Measurements from ENCODE around the gene RPS6KA5.

The RPS6KA5 gene

GRCh38 chr14:91009501-91010152 lies 50.8 kb downstream of the RPS6KA5 start:
- H3K4me1 Mint-ChIP-seq, result no peaks in the 10 kb centered on the region
- no peak overlapping the region for H3K4me3 Mint-ChIP-seq
- no peak for TF ChIP-seq CTCF (IDR thresholded peaks at IDR 0.05)
- no peaks in the 10 kb centered on the region for H3K27me3 Mint-ChIP-seq (ENCODE audit: low read depth, poor library complexity)
- H3K9me3 Mint-ChIP-seq, result no peaks in the 10 kb centered on the region
- H3K27ac Mint-ChIP-seq, result no peak overlapping the region
- H3K36me3 Mint-ChIP-seq (ENCODE audit: low read depth), result no peaks in the 10 kb centered on the region
- no peak for DNase-seq

- H3K36me3 Mint-ChIP-seq (ENCODE audit: low read depth), result no peaks in the 10 kb centered on the region
- no peaks in the 10 kb centered on the region for H3K4me1 Mint-ChIP-seq
- H3K4me3 Mint-ChIP-seq, result no peak overlapping the region
- H3K9me3 Mint-ChIP-seq, result no peaks in the 10 kb centered on the region
- no peak overlapping the region for H3K27ac Mint-ChIP-seq
- no peak for DNase-seq
- H3K27me3 Mint-ChIP-seq (ENCODE audit: low read depth, poor library complexity), result no peaks in the 10 kb centered on the region
- TF ChIP-seq CTCF (IDR thresholded peaks at IDR 0.05), result no peak
These were observed 51.6 kb downstream of the RPS6KA5 start for GRCh38 chr14:91008759-91009409.

- no peak for TF ChIP-seq CTCF (IDR thresholded peaks at IDR 0.05)
- no peak for DNase-seq
- Mint-ChIP-seq H3K4me1 (no peaks in the 10 kb centered on the region), H3K36me3 (ENCODE audit: low read depth) (no peaks in the 10 kb centered on the region), H3K4me3 (no peak overlapping the region), H3K27me3 (ENCODE audit: low read depth, poor library complexity) (no peaks in the 10 kb centered on the region), H3K9me3 (no peaks in the 10 kb centered on the region), H3K27ac (no peak overlapping the region)
These were observed 54.7 kb downstream of the RPS6KA5 start for GRCh38 chr14:91005716-91006115.

GRCh38 chr14:91004987-91005386 lies 55.5 kb downstream of the RPS6KA5 start:
- no peak for DNase-seq
- Mint-ChIP-seq H3K27me3 (ENCODE audit: low read depth, poor library complexity) (no peaks in the 10 kb centered on the region), H3K4me3 (no peak overlapping the region), H3K4me1 (no peaks in the 10 kb centered on the region), H3K36me3 (ENCODE audit: low read depth) (no peaks in the 10 kb centered on the region), H3K27ac (no peak overlapping the region), H3K9me3 (no peaks in the 10 kb centered on the region)
- TF ChIP-seq CTCF (IDR thresholded peaks at IDR 0.05), result no peak

GRCh38 chr14:90999299-90999698 lies 61.1 kb downstream of the RPS6KA5 start:
- TF ChIP-seq CTCF (IDR thresholded peaks at IDR 0.05), result no peak
- Mint-ChIP-seq H3K9me3 (no peaks in the 10 kb centered on the region), H3K4me3 (no peak overlapping the region), H3K36me3 (ENCODE audit: low read depth) (peaks cover 6% of the 10 kb centered on the region), H3K27ac (peak overlapping the region; percentile 92), H3K4me1 (peaks cover 15% of the 10 kb centered on the region), H3K27me3 (ENCODE audit: low read depth, poor library complexity) (no peaks in the 10 kb centered on the region)
- peak; percentile 3 for DNase-seq

GRCh38 chr14:90996967-90997366 lies 63.5 kb downstream of the RPS6KA5 start:
- H3K4me3 Mint-ChIP-seq, result no peak overlapping the region
- peaks cover 15% of the 10 kb centered on the region for H3K4me1 Mint-ChIP-seq
- DNase-seq, result no peak
- H3K27me3 Mint-ChIP-seq (ENCODE audit: low read depth, poor library complexity), result peaks cover 4% of the 10 kb centered on the region
- no peak for TF ChIP-seq CTCF (IDR thresholded peaks at IDR 0.05)
- H3K9me3 Mint-ChIP-seq, result no peaks in the 10 kb centered on the region
- no peak overlapping the region for H3K27ac Mint-ChIP-seq
- peaks cover 11% of the 10 kb centered on the region for H3K36me3 Mint-ChIP-seq (ENCODE audit: low read depth)

All from nephron progenitor cell (in vitro differentiated cells).